GM13977 (cell line): ENCODE results near the gene CBY1.
"Not testable (repeated sequence)": the region's sequence is repeated elsewhere in the genome, so short reads cannot be mapped to it uniquely, and the experiment has no call there.

ENCODE experiments used
- DNase-seq: peaks from one replicate; pipeline ENCODE4 v3.0.0; 2012; ENCODE audit warnings: low spot score
- in situ Hi-C: fragments of 300-500 bp; cut with MboI; formaldehyde crosslinking; loops from one replicate; pipeline ENCODE4 v1.12.0; 2022; ENCODE audit warnings: low sequenced_read_pairs, low pct_unique_long_range_greater_than_20kb, mixed read lengths, inconsistent platforms; ENCODE audit not compliant: unreplicated experiment
- TF ChIP-seq, protein P1 (sequence below): IDR thresholded peaks from 2 replicates; pipeline ENCODE4 v1.5.1; 2012; ENCODE audit warnings: mild to moderate bottlenecking, control low read depth; ENCODE audit not compliant: insufficient read depth; ENCODE audit errors: extremely low read depth, missing control alignments

The CBY1 gene

DNA sequence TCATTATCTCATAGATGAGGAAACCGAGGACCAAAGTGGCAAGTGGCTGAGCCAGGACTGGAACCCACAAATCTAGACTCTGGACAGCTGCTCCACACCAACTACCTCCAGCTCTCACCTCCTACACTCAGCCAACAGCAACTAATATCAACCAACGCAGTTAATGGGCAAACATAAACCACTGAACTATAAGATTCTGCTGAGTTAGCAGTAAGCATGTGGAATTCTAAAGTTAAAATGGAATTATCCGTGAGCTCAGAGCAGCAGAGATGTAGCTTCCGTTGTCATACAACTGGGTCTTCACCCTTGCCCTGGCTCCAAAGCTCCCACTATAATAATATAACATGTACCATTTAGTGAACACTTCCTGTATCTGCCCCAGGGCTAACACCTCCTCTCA is 27.3 kb upstream of the CBY1 start:
- in situ Hi-C loops = no loop called here
- no peak for DNase-seq
- TF ChIP-seq, protein P1, sequence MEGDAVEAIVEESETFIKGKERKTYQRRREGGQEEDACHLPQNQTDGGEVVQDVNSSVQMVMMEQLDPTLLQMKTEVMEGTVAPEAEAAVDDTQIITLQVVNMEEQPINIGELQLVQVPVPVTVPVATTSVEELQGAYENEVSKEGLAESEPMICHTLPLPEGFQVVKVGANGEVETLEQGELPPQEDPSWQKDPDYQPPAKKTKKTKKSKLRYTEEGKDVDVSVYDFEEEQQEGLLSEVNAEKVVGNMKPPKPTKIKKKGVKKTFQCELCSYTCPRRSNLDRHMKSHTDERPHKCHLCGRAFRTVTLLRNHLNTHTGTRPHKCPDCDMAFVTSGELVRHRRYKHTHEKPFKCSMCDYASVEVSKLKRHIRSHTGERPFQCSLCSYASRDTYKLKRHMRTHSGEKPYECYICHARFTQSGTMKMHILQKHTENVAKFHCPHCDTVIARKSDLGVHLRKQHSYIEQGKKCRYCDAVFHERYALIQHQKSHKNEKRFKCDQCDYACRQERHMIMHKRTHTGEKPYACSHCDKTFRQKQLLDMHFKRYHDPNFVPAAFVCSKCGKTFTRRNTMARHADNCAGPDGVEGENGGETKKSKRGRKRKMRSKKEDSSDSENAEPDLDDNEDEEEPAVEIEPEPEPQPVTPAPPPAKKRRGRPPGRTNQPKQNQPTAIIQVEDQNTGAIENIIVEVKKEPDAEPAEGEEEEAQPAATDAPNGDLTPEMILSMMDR = no peak

DNA sequence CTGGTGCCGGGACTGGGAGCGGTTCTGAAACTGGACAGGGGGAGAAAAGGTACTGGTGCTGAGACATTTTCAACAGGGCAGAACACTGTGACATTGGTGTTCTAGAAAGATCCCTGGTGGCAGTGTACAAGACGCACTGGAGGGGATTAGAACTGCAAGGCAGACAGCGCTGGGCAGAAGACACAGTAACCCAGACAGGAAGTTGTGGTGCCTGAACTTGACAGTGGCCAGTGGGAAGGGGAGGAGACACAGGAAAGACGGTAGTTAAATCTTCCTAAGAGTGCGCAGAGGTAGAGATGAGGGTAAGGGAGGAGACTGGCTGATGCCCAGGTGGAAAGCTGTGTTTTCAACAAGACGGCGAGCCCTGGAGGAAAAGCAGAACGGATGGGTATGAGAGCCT is 24.7 kb upstream of the CBY1 start:
- in situ Hi-C loops = no loop called here
- no peak for DNase-seq
- TF ChIP-seq, protein P1 = no peak

DNA sequence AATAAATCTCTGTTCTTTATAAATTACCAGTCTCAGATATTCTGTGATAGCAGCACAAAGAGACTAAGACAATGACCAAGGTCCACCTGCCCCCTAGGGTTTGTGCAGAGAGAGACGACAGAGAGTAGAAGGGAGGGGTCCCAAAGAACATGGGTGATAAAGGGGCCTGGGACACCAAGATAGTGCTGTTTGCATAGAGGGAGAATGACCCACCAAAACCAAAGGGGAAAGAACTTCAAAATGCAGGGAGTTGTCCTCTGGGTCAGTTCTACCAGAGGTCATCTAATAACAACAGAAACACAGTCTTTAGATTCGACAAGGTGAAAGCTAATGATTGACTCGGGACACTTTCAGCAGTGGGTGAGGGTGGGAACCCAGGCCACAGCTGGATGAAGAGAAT is 23.9 kb upstream of the CBY1 start:
- DNase-seq = no peak
- TF ChIP-seq, protein P1 = no peak
- in situ Hi-C loops = no loop called here

DNA sequence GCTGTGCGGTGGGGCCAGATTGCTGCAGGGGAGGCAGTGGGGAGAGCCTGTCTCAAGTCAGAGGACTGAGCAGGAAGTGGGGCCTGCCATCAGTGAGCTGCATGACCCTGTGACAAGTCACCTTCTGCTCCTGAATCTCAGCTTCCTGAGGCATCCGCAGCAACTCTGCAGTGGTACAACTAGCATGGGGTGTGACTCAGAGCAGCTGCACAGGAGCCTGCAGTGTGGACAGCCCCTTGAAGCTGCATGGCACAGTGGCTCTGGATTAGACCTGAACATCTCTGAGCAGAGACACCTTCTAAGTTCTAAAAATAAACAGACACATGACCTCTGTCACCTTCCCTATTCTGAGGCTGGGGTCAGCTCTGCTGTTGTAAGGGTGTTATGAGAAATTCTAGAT is 18.2 kb upstream of the CBY1 start:
- TF ChIP-seq, protein P1 = no peak
- no peak for DNase-seq
- in situ Hi-C loops = no loop called here

DNA sequence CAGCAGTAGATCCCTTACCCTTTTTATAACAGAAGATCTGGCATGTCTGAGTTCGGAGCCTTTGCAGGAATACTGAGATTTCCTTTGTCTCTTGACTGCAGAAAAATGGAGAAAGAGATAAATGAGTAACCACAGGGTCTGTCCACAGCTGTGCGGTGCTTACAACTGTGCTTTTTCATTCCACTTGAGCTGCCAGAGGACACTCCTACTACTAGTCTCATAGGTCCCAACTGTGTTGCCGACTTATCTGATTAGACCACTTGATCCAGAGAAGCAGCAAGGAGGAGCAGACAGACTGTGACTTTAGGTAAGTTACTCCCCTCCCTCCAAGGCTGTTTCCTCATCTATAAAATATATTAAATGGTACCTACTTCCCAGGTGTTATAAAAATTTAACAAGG is 17.7 kb upstream of the CBY1 start:
- in situ Hi-C loops = no loop called here
- no peak for DNase-seq
- TF ChIP-seq, protein P1 = no peak

DNA sequence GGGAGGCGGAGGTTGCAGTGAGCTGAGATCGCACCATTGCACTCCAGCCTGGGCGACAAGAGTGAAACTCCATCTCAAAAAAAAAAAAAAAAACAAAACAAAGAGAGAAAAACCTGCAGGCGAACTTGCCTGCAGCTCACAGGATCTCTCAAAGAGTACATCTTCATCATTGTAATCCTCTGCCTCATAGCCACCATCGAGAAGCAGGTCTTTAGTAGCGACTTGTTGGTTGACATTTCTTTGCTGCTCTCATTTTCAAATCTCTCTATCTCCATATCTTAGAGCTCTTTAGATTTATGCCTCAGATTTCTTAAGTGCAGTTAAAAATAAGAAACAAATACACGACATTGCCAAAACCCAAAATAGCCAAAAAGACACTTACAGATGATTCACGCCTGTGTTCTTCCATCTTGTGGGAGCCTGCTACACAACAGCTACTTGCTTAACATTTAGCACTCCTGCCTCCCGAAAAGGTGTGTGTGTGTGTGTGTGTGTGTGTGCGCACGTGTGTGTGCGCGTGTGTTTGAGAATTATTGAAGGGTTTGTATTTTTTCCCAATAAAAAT is 14.9 kb upstream of the CBY1 start:
- in situ Hi-C loops = no loop called here
- TF ChIP-seq, protein P1 = no peak
- DNase-seq = no peak

DNA sequence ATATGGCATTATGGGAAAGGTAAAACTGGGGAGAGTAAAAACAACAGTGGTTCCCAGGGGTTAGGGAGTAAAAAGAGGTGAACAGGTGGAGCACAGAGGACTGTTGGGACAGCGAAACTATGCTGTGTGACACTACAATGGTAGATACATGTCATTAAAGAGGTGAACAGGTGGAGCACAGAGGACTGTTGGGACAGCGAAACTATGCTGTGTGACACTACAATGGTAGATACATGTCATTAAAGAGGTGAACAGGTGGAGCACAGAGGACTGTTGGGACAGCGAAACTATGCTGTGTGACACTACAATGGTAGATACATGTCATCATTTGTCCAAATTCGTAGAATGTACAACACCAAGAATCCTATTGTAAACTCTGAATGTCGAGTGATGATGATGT is 12.2 kb upstream of the CBY1 start:
- in situ Hi-C loops, DNase-seq: not testable (repeated sequence)
